Upper lobe of right lung (tissue), 1 donor: ENCODE measurements around the gene PLXNA1. TPM values are rescaled to one million over a fixed set of nuclear protein-coding genes. Genes with fewer than 3 reads are reported as not detected.

ENCODE experiments used
- ATAC-seq: fragments of 200-7000 bp; cut with Tn5 transposase; one replicate; pipeline ENCODE4 v1.9.1; 2020; ENCODE audit warnings: mild to moderate bottlenecking, moderate library complexity
- DNase-seq: peaks from one replicate; pipeline ENCODE4 v3.0.0-alpha.2; 2020
- H3K27ac ChIP-seq: fragments of 200-600 bp; one replicate; pipeline ENCODE4 v1.8.0; 2022
- H3K27me3 ChIP-seq: fragments of 200-600 bp; one replicate; pipeline ENCODE4 v1.8.0; 2022; ENCODE audit warnings: mild to moderate bottlenecking
- H3K36me3 ChIP-seq: fragments of 200-600 bp; one replicate; pipeline ENCODE4 v1.8.0; 2022
- H3K4me1 ChIP-seq: fragments of 200-600 bp; one replicate; pipeline ENCODE4 v1.8.0; 2022
- H3K4me3 ChIP-seq: fragments of 200-600 bp; one replicate; pipeline ENCODE4 v1.8.0; 2022; ENCODE audit warnings: mild to moderate bottlenecking
- H3K9me3 ChIP-seq: fragments of 200-600 bp; one replicate; pipeline ENCODE4 v1.8.0; 2022
- CTCF ChIP-seq: fragments of 200-600 bp; IDR thresholded peaks from one replicate; pipeline ENCODE4 v1.8.0; 2022; ENCODE audit warnings: antibody characterized with exemption
- intact Hi-C: fragments of 100-400 bp; cut with DNase I; formaldehyde crosslinking; loops from one replicate; pipeline ENCODE4 v1.11.0; 2022
- total RNA-seq: library from RNA; stranded (reverse); fragmentation: NEBNext Ultra II Directional; extraction: Animal tissue kit (Norgen Biotek cat#: 25700); gene quantifications from one replicate; pipeline ENCODE4 v1.2.1, GENCODE V29; 2021
- donor health status: DM: no; HTN: yes; CAD: no; lungs with severe emphysema.

The PLXNA1 gene
- total RNA-seq, 1 donor from 2014 or later: 53.5 TPM

- no peak for TF ChIP-seq CTCF
- intact Hi-C loops: no loop called here
- Histone ChIP-seq H3K27ac (no peak overlapping the region), H3K4me3 (no peak overlapping the region), H3K36me3 (no peaks in the 10 kb centered on the region), H3K9me3 (no peaks in the 10 kb centered on the region), H3K27me3 (no peaks in the 10 kb centered on the region), H3K4me1 (peaks cover 44% of the 10 kb centered on the region)
- ATAC-seq: no peak
- no peak for DNase-seq
Observed at GRCh38 chr3:126997455-126998038, 14.6 kb downstream of the PLXNA1 start.

- H3K36me3 ChIP-seq: no peaks in the 10 kb centered on the region
- H3K9me3 ChIP-seq: no peaks in the 10 kb centered on the region
- no peak overlapping the region for H3K27ac ChIP-seq
- DNase-seq: no peak
- TF ChIP-seq CTCF: no peak
- no peak overlapping the region for H3K4me3 ChIP-seq
- intact Hi-C loops: no loop called here
- ATAC-seq: no peak
- no peaks in the 10 kb centered on the region for H3K27me3 ChIP-seq
- H3K4me1 ChIP-seq: peaks cover 48% of the 10 kb centered on the region
Observed at GRCh38 chr3:126998320-126998719, 15.4 kb downstream of the PLXNA1 start.

GRCh38 chr3:126998728-126999127, 15.8 kb downstream of the PLXNA1 start:
- Histone ChIP-seq H3K9me3 (no peaks in the 10 kb centered on the region), H3K27me3 (no peaks in the 10 kb centered on the region), H3K36me3 (no peaks in the 10 kb centered on the region), H3K4me3 (no peak overlapping the region), H3K4me1 (peaks cover 47% of the 10 kb centered on the region), H3K27ac (no peak overlapping the region)
- TF ChIP-seq CTCF: no peak
- ATAC-seq (no peak), DNase-seq (no peak)
- intact Hi-C loops: no loop called here

GRCh38 chr3:126999383-126999782, 16.5 kb downstream of the PLXNA1 start:
- intact Hi-C loops: no loop called here
- Histone ChIP-seq H3K9me3 (no peaks in the 10 kb centered on the region), H3K36me3 (no peaks in the 10 kb centered on the region), H3K27me3 (no peaks in the 10 kb centered on the region), H3K4me1 (peaks cover 40% of the 10 kb centered on the region), H3K27ac (no peak overlapping the region), H3K4me3 (no peak overlapping the region)
- no peak for ATAC-seq
- no peak for DNase-seq
- no peak for TF ChIP-seq CTCF

GRCh38 chr3:127000119-127000518, 17.2 kb downstream of the PLXNA1 start:
- intact Hi-C loops: no loop called here
- ATAC-seq: no peak
- H3K9me3 ChIP-seq: no peaks in the 10 kb centered on the region
- H3K27me3 ChIP-seq: no peaks in the 10 kb centered on the region
- TF ChIP-seq CTCF: no peak
- no peaks in the 10 kb centered on the region for H3K36me3 ChIP-seq
- no peak overlapping the region for H3K4me3 ChIP-seq
- no peak overlapping the region for H3K27ac ChIP-seq
- H3K4me1 ChIP-seq: peaks cover 33% of the 10 kb centered on the region
- DNase-seq: no peak

GRCh38 chr3:127000761-127001160, 17.8 kb downstream of the PLXNA1 start:
- ATAC-seq: no peak
- DNase-seq: no peak
- Histone ChIP-seq H3K4me3 (no peak overlapping the region), H3K27me3 (no peaks in the 10 kb centered on the region), H3K4me1 (peaks cover 31% of the 10 kb centered on the region), H3K27ac (peak overlapping the region; percentile 79), H3K36me3 (no peaks in the 10 kb centered on the region), H3K9me3 (no peaks in the 10 kb centered on the region)
- no peak for TF ChIP-seq CTCF
- intact Hi-C loops: no loop called here
